Measurements from ENCODE around the gene GRM8.

The GRM8 gene

DNA sequence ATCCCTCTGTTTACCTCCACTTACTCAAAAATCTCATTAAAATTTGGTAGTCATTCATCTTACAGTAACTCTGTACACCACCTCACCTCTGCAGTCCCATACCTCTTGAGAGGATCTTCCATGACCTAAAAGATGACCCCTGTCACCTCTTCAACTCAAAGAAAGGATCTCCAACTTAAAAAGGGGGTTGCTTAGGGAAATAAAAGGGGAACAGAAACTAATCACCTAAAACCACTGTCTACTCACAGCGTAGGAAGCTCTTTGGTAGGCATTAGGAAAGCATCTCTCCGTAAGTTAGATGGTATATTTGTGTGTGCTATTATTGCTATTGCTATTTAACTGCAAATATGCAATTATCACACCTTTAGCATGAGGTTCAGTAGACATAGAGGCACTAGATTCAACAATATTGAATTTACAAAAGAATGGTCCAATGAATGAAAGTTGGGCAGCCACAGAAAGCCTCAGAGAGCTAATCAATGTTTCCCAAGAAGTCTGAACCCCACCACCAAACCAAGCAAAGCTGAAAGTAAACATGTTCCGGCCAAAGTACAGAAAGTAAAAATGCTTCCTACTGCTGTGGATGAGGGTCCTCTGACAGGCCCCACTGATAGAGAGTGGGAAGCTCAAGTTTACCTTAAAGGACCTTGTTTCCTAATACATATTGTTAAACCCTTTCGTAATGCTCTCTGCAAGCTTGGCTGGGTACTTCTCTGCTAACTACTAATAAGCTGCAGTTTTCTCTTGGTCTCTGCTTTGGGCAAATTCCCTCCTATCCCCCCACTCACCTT lies 105.8 kb downstream of the GRM8 start:
- DNase-seq = no peak

DNA sequence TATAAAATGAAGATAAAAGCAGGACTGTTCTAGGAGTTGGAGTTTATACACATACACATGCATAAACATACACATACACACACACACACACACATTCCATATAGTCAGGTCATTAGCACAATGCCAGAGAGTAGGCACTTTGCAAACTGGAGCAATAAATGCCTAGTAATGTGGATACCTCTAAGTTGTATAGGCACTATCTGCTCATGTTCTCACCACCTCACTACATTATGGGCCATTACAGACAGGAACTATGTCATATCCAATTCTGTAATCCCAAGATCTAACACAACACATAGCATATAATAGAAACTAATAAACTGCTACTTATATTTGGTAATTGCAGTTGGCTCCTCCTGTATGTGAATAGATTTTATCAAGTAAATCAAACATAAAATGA lies 115.6 kb downstream of the GRM8 start:
- DNase-seq = no peak

DNA sequence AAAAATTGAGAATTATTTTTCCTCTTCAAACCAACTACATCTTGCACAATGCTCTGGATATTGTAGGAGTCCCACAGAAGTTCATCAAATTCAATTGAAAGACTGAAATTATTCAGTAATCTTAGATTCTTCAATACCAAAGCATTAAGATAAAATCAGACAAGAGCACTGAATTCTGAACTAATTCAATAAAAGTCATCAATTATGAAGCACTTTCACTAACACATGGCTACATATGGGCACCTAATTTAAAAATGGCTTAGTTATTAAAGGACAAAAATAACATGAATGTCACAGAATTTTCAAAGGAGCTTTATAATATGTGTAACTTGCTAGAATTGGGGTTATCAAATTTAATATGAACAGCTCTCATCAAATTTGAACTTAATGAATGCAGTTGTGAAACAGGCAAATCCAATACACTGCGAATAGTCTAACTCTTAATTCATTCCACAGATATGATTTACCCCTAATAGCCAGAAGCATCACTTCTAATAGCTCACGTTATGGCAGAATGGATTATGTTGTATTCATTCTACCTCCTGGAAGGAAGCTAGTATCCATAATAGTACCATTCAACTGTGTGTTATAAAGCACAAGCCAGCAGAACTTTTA lies 116.8 kb downstream of the GRM8 start:
- no peak for DNase-seq

DNA sequence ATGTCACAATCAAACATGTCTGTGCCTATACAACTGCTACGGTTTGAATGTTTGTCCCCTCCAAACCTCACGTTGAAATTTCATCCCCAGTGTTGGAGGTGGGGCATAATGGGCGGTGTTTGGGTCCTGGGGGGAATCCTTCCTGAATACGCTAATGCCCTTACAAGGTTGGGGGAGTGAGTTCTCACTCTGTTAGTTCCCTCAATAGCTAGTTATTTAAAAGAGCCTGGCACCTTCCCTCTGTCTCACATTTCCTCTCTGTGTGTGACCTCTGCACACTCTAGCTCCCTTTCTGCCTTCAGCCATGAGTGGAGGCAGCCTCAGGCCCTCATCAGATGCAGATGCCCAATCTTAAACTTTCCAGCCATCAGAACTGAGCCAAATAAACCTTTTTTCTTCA lies 129.5 kb downstream of the GRM8 start:
- DNase-seq = no peak

DNA sequence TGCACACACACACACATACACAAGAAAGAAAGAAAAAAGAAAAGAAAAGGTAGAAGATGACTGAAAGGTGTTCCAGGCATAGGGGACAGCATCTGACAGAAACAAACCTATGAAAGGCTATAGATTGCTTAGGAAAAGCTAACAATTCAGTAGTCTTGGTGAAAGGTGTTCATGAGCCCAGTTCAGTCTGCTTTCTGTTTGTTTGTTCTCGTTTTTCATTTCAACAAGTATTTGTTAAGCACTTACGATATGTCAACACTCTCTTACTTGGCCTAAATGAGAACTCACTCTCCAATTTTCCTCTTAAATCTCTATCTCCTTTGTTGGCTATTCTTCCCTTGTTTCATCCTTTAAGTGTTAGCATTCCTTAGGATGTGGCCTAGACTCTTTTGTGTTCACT lies 133.2 kb downstream of the GRM8 start:
- DNase-seq = no peak

DNA sequence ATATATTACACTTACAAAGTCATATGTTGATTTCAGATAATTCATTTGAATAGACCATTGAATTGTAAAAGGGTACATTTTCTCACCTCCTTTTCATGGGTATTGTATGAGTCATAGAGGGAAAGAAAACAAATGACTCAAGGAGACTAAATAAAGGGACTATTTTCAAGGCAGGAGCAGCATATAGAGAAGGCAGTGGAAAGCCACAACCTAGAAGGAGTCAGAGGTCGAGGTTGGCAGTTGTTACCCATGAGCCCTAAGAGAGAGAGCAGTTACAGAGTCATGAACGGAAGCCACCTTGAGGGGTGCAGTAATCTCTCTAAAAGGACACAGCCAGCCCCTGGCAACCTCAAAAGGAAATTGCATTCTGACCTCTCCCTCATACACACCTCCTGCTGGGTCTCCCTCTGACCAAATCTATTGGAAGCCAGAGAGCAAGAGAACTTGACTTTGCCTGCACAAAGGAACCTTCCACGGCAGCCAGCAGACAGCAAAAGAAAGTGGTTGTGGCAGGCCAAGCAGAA lies 137.9 kb downstream of the GRM8 start:
- DNase-seq = no peak

DNA sequence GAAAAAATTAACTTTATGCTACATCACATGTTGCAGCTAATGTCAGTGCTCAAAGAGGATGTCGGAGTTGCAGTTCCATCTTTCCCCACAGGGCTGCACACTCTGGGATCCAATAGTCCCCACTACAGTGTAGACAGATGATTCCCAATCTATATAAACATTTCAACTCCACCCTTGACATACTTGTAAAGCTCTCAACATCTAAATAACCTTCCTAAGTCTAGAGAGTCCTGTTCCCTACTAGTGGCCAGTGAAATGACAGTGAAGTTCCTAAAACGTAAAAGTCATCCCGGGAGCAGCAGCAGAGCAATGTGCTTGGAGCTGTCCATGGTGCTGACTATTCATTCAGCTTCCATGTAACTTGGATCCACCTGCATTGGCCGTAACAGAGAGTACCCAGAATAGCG lies 145.1 kb downstream of the GRM8 start:
- DNase-seq = peak; percentile 25

DNA sequence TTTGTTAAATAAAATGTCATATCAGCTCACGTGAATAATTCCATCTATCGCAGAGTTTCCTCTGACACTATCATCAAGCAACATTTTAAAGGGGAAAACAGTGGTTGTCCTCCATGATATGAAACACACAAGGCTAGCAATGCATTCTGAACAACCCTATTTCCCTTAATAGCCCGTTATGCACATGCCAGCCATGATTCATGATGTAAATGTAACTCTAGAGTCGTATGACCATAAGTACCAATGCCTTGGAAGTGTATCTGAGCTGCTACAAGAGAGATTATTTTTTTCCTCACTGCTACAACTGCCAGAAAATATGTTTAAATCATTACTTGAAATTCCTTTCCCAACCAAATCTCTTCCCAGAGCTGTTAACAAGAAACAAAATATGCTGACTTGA lies 159.4 kb downstream of the GRM8 start:
- DNase-seq = no peak

DNA sequence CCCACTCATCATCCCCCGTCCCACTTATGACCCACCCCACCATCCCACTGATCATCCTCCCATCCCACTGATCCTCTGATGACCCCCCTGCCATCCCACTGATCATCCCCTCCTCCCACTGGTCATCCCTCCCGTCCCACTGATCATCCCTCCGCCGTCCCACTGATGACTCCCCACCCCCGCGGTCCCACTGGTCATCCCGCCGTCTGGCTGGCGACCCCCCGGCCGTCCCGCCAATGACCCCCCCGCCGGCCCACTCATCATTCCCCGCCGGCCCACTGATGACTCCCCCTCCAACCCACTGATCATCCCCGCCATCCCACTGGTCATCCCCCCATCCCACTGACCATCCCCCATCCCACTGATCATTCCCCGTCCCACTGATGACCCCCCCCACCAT lies 161.1 kb downstream of the GRM8 start:
- DNase-seq = no peak

DNA sequence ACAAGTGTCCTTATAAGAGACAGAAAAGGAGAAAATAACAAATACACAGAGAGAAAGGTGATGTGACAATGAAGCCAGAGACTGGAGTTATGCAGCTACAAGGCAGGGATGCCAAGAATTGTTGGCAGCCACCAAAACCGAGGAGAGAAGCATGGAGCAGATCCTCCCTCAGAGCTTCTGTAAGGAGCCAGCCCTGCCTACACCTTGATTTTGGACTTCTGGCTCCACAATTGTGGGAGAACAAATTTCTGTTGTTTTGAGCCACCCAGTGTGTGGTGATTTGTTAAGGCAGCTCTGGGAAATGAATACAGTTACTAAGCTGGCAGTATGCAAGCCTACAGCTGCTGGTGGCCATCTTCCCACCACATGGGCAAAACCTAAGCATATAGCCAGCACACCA lies 163.6 kb downstream of the GRM8 start:
- DNase-seq = no peak

DNA sequence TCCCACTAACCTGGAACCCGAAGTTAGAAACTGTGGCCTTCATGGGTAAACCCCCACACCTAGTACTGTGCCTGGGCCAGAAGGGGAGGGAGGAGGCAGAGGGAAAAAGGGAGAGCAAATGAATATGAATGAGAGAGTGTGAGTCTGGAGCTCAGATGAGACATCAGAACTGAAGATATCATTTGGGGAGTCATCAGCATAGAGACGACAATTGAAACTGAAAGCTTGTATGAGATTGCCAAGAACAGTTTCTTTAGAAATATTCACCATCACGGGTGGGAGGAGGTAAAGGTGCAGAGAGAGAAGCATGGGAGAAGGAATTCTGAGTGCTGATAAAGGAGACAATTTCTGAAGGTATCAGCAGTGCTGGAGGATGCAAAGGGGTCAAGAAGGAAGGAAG lies 171.2 kb downstream of the GRM8 start:
- no peak for DNase-seq

DNA sequence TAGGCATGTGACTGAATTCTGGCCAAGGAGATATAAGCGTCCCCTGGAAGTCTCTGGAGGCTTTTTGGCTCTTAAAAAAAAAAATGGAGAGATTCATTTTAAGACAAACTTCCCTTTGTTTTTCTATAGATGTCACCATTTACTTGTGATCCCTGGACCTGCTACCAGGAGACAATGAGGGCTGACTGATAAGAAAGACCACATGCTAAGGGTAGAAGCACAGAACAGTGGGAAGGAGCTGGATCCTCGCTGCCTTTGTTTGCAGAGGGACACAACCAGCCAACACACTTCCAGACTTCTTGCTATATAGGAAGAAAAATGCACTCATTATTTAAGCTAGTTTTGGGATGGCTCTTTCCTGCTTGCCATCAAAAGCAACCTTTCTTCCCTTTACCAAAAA lies 172.2 kb downstream of the GRM8 start:
- no peak for DNase-seq

DNA sequence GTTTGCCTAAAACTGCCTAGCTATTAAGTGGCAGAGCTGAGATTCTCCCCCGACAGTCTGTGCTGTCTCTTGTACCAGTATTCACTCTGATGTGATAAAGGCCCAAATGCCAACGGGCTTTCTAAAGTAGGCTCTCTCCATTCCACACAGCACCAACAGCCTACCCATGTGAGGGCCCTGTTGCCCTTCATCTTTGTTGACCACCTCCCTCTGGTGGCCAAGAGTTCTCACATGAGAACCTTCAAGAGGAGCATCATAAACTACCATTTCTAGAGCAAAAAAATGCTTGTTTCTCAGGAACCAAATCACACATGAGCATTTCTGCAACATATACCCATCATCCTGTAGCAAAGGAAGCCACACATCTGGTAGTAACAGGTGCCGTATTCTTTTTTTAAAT lies 185.8 kb downstream of the GRM8 start:
- DNase-seq = no peak

DNA sequence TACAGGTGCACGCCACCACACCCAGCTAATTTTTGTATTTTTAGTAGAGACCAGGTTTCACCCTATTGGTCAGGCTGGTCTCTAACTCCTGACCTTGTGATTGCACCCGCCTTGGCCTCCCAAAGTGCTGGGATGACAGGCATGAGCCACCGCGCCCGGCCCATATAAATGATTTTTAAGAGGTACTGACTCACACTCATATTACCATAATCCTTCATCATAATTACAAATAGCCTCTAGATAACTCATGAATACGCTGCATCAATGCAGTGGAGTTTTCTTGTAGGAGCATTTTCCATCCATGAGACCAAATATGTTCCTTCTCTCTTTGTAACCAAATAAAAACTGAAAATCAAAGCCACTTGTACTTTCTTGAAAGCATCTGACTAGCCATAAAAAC lies 193.3 kb downstream of the GRM8 start:
- no peak for DNase-seq

DNA sequence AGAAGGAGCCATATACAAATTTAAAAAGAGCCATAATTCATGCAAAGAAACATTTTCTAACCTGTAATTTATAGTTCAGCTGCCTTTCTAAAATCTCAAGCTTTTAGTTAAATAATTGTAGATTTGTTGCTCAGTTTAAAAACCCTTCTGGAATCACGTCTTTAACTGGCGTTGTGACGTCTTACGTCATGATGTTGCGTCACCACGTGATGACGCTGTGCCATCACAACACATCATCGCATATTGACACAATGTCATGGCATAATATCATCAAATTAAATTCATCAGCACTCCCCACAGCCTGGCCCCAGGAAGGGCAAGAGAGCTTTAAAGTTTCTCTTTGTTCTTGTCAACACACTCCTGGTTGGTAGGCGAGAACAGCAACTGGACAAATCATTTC lies 194.8 kb downstream of the GRM8 start:
- DNase-seq = no peak

DNA sequence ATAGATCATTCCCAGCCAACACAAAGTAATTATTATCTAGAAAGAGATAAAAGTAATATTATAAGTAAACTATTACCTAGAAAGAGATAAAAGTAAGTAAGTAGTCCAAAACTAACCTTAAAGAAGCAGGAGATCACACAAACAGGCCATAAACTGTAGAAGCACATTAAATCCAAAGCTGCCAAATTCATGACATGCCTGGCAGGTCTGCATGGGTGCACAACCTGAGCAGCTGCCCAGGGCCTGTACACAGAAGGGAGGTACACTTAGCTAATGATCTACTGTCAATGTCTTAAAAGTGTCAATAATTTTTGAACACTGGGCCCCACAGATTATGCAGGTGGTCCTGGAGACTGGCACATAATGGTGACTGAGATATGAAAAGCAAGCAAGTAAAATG lies 196.5 kb downstream of the GRM8 start:
- DNase-seq = no peak

DNA sequence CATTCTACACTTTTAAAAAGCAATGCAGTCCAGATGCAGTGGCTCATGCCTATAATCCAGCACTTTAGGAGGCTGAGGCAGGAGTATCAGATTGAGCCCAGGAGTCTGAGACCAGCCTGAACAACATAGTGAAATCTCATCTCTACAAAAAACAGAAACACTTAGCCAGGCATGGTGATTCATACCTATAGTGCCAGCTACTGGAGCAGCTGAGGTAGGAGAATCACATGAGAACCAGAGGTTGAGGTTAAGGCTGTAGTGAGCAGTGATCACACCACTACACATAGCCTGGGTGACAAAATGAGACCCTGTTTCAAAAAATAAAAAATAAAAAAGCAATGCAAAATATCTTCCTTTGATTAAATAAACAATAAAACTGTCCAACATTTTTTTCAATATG lies 205.2 kb downstream of the GRM8 start:
- no peak for DNase-seq

DNA sequence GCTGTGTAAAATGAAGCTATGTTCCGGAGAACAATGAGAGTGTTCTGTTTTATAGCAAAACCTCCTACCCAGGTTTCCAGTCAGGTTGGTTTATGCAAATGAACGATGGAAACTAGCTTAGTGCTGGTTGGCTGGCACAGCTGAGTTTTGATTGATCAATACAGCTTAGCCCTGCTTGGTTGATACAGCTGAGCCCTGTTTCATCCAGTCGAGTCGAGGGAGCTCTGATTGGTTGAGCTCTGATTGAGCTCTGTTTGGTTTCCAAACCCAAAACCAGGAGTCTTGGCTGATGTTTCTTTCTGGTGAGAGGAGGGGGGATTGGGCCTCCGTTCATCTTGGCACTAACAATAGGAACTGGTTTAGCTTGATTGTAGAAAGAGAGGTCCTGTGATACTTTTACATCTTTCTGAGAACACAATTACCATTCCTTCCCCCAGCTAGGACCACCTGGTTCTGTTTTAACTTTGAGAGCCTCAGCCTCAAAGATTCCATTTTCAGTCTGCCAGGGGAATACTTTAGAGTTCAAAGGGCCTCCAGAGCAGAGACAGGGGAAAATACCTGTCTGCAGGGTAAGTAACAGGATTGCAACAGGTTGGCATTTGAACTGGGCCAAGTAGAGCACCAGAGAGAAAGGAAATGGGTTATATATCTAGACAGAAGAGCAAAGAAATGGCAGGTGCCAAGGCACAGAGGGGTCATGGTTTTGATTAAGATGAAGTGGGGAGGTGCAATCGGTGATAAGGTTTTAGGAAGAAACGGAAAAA lies 210.9 kb downstream of the GRM8 start:
- DNase-seq = no peak

DNA sequence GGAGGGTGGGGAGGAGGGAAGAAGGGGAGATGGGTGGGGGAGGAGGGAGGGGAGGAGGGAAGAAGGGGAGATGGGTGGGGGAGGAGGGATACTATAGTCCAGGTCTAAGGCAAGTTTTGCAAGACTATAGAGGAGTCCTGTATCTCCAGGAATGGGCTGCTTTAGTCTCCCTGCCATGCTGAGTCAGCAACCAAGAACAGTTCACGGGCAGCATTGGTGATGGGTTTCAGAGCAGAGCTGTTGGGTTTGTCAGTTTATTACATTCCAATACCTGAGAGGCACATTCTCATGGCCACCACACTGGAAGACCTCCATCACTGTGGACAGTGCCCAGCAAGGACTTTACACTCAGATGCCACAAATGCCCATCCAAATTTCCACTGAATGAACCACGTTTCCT lies 212.7 kb downstream of the GRM8 start:
- no peak for DNase-seq

DNA sequence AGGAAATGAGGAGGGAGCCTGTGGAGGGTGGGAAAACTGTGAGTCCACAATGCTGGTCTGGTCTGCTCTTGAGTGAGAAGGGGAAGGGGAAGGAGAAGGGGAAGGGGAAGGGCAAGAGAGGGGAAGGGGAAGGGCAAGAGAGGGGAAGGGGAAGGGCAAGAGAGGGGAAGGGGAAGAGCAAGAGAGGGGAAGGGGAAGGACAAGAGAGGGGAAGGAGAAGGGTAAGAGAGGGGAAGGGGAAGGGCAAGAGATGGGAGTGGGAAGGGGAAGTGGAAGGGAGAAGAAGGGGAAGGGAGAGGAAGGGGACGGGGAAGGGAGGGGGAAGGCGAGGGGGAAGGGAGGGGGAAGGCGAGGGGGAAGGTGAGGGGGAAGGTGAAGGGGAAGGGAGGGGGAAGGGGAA lies 213.2 kb downstream of the GRM8 start:
- no peak for DNase-seq

DNA sequence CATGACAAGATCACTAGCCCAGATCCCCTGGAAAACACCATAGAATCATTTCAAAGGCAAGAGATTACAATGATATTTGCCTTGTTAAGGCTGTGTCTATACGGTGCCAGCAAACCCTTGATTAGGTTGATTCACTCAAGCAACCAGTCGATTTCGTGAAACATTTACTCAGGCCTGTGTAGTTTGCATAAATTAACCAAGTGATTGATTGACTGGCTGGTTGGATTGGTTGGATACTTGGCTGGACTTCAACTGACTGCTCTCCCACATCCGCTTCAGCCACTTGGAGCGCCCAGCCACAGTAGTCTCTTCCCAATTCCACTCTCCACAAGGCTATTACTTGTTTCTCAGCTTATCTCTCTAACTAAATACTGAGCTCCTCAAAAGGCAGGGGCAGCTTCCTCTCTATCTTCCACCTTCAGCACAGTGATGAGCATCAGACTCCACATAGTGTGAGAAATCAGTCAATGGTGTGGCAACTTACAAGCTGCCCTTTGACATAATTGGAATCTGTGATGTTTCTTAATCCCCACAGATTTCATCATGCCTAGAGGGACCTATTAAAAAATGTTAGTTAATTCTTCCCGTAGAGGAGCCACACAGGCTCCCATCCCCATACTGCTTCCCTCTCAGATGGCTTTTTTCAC lies 217.4 kb downstream of the GRM8 start:
- no peak for DNase-seq

DNA sequence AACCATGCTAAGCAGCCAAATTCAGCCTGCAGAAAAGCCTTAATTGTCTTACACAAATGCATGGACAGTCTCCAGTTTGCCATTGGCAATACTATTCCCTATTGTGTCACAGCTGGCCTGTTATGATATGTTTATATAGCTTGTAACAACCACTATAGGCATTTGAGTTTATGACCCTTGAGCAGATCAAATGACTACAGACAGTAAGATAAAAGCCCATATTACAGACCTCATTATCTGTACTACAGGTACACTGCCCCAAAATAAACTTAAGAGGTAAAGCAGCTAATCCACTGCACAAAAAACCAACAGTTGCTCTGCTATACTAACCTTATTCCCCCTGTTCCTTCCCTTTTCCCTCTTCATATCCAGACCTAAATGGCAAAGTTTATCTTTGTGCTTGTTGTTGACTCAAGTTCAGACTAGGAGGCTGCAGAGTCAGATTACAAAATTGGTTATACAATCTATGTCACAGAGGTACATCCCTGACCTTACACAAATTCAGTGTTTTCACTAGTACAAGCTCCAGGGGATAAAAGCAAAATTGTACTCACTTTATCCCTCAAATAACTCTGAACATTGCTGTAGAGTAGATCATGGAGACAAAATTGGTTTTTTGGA lies 218.4 kb downstream of the GRM8 start:
- DNase-seq = no peak

DNA sequence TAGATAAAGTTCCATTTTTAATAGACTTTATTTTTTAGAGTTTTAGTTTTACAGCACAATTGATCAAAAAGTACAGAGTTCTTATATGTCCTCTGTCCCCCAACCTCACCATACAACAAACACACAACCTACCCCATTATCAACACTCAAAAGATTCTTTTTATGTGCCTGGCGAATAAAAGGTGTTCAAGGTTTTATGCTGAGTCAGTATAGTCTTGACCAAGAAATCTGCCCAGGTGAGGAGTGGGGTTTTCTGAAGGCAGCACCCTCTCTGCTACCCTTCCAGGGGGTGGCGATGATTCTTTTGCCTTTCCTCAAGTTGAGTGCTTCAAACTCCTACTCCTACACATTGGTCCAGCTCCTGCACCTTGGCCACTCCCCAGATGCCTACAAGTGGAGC lies 222.9 kb downstream of the GRM8 start:
- no peak for DNase-seq
